ENCODE results near the gene CNPY4. TPM values are rescaled to one million over a fixed set of nuclear protein-coding genes. Genes with fewer than 3 reads are reported as not detected.
A peak's percentile ranks its signal among the peaks of the same experiment; 100 is the strongest.
"Not testable (repeated sequence)": the region's sequence is repeated elsewhere in the genome, so short reads cannot be mapped to it uniquely, and the experiment has no call there.

The CNPY4 gene
- total RNA-seq, 1 experiment from 2014 or later, result 26.6 TPM

GRCh38 chr7:100126931-100127865 is 7.8 kb downstream of the CNPY4 start, which contains the start of gene MBLAC1:
Gene MBLAC1 (plus strand): TSS chr7:100126967. CDS start chr7:100127396, 429 bp downstream.
- DNase-seq, result peak; percentile 81
- no peaks in the 10 kb centered on the region; the same call in 1 of the 2 replicates for H3K36me3 ChIP-seq
- H3K27me3 ChIP-seq, result no peaks in the 10 kb centered on the region
- H3K4me3 ChIP-seq, result peak within 1 kb of the TSS; percentile 84
- no peaks in the 10 kb centered on the region for H3K9me3 ChIP-seq

DNA sequence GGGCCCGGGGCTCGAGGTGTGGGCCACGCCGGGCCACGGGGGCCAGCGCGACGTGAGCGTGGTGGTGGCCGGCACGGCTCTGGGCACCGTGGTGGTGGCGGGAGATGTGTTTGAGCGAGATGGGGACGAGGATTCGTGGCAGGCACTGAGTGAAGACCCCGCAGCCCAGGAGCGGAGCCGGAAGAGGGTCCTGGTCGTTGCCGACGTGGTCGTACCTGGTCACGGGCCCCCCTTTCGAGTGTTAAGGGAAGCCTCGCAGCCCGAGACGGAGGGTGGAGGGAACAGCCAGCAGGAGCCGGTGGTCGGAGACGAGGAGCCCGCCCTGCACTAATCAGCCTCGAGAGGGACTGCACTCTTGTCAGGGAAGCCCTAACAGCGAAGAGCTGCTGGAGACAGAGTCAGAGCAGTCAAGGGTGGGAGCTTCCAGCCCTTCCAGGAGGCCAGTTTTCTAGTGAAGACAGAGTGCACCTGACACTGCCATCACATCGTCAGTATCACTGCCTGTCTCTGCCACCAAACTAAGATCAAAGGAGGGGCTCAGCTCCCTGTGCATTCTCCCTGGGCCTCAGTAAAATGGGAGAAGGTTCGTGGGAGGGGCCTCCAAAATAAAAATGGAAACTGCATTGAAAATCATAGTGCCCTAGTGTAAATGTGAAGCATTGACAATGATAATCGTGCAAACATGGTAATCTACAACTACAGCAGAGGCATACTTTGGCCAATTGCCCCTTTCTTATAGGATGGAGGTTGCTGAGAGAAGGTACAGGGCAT is 8.6 kb downstream of the CNPY4 start:
- no peak for DNase-seq
- H3K4me3 ChIP-seq, result peak overlapping the region; percentile 84
- H3K36me3 ChIP-seq, result no peaks in the 10 kb centered on the region; the same call in 1 of the 2 replicates
- H3K9me3 ChIP-seq, result no peaks in the 10 kb centered on the region
- no peaks in the 10 kb centered on the region for H3K27me3 ChIP-seq

DNA sequence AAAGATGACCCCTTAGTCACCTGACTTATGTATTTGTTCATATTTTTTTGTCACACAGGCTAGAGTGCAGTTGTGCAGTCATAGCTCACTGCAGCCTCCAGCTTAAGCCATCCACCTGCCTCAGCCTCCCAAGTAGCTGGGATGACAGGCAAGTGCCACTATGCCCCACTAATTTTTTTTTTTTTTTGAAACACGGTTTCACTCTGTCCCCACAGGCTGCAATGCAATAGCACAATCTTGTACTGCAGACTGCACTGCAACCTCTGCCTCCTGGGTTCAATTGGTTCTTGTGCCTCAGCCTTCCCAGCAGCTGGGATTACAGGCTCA is 9.2 kb downstream of the CNPY4 start:
- H3K36me3 ChIP-seq, result no peaks in the 10 kb centered on the region; the same call in 1 of the 2 replicates
- no peak for DNase-seq
- no peaks in the 10 kb centered on the region for H3K27me3 ChIP-seq
- H3K9me3 ChIP-seq, result no peaks in the 10 kb centered on the region
- H3K4me3 ChIP-seq, result no peak overlapping the region

DNA sequence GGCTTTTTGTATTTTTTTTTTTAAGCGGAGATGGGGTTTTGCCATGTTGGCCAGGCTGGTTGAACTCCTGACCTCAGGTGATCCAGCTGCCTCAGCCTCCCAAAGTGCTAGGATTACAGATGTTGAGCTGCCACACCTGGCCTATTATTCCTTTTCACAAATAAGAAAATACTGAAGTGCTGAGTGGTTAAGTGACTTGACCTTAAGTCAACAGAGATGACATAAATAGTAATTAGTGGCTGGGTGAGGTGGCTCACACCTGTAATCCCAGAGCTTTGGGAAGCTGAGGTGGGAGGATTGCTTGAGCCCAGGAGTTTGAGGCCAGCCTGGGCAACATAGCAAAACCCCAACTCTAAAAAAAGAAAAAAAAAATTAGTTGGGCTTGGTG is 10.8 kb downstream of the CNPY4 start:
- not testable (repeated sequence) for H3K9me3 ChIP-seq, H3K27me3 ChIP-seq, DNase-seq, H3K4me3 ChIP-seq, H3K36me3 ChIP-seq

DNA sequence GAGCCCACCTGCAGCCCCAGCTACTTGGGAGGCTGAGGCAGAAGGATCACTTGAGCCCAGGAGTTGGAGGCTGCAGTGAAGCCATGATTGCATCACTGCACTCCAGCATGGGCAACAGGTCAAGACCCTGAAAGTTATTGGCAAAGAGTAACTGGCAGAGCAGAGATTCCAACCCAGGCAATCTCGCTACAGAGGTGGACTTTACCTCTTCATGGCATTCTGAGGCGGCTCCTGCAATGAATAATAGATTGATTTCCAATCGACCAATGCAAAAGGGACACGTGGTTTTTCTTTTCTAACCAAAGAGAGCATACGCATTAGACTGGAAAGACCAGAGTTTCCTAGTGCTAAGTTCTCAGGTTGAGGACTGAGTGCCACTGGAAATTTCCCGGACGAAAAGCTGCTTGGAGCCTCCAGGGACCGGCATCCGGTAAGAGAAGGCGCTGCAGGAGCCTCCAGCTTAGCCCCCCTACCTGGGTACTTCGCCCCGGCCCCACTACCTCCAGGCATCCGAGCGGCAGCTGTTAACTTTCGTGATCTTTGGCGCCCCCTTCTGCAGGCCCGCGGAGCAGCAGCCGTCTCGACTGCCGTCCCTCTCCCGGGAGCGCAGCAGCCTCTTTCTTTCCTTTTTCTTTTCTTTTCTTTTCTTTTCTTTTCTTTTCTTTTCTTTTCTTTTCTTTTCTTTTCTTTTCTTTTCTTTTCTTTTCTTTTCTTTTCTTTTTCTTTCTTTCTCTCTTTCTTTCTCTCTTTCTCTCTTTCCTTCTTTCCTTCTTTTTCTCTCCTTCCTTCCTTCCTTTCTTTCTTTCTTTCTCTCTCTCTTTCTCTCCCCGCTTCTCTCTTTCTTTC is 11.4 kb downstream of the CNPY4 start:
- DNase-seq, result peak; percentile 39
- Histone ChIP-seq H3K4me3 (no peak overlapping the region), H3K36me3 (no peaks in the 10 kb centered on the region), H3K27me3 (no peaks in the 10 kb centered on the region), H3K9me3 (no peaks in the 10 kb centered on the region)

- Histone ChIP-seq H3K4me3 (no peak overlapping the region), H3K9me3 (no peaks in the 10 kb centered on the region), H3K36me3 (no peaks in the 10 kb centered on the region), H3K27me3 (no peaks in the 10 kb centered on the region)
- no peak for DNase-seq
Observed at GRCh38 chr7:100132126-100132525, 12.7 kb downstream of the CNPY4 start.

- Histone ChIP-seq H3K4me3 (no peak overlapping the region), H3K27me3 (no peaks in the 10 kb centered on the region), H3K36me3 (no peaks in the 10 kb centered on the region), H3K9me3 (no peaks in the 10 kb centered on the region)
- DNase-seq, result peak; percentile 29
Observed at GRCh38 chr7:100132697-100133151, 13.3 kb downstream of the CNPY4 start.

DNA sequence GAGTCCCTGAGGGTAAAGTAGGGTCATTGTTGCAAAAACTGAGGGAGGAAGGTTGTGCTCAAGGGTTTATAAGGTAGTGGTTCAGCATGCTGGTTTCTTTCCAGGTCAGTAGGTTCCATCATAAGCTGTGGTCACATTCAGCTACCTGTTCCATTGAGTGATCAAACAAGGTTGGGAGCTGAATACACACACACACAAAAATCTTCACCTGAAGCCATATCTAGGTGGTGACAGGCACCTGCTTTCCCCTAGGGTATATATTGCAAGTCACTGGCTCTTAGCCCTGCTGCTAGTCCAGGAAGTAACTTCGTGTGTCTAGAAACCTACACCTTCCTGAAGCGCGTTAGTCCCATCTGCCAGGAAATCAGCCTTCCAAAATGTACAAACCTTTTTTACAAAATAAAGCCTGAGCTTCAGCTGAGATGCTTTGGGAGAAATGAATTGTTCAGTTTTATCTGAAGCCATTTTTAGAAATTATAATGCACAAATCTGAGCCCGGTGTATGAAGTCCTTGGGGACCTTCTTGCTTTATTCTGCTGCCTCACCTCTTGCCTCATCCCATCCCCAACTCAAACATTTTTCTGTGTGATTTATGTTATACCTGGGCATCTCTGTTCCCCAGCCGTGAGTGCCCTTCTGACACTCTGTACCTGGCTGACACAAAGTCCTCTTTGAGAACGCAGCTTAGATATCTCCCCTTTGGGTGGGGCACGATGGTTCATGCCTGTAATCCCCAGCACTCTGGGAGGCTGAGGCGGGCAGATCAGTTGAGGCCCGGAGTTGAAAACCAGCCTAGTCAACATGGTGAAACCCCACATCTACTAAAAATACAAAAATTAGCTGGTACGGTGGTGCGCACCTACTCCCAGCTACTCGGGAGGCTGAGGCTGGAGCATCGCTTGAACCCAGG is 18.7 kb downstream of the CNPY4 start:
- H3K9me3 ChIP-seq, result no peaks in the 10 kb centered on the region
- no peak for DNase-seq
- no peak overlapping the region for H3K4me3 ChIP-seq
- no peaks in the 10 kb centered on the region for H3K36me3 ChIP-seq
- no peaks in the 10 kb centered on the region for H3K27me3 ChIP-seq

- Histone ChIP-seq H3K4me3 (no peak overlapping the region), H3K36me3 (no peaks in the 10 kb centered on the region), H3K27me3 (no peaks in the 10 kb centered on the region), H3K9me3 (no peaks in the 10 kb centered on the region)
- DNase-seq, result no peak
Observed at GRCh38 chr7:100141555-100141949, 22.1 kb downstream of the CNPY4 start.

- Histone ChIP-seq H3K27me3 (no peaks in the 10 kb centered on the region), H3K9me3 (no peaks in the 10 kb centered on the region), H3K36me3 (no peaks in the 10 kb centered on the region), H3K4me3 (no peak overlapping the region)
- DNase-seq, result no peak
Observed at GRCh38 chr7:100142461-100142860, 23.0 kb downstream of the CNPY4 start.

DNA sequence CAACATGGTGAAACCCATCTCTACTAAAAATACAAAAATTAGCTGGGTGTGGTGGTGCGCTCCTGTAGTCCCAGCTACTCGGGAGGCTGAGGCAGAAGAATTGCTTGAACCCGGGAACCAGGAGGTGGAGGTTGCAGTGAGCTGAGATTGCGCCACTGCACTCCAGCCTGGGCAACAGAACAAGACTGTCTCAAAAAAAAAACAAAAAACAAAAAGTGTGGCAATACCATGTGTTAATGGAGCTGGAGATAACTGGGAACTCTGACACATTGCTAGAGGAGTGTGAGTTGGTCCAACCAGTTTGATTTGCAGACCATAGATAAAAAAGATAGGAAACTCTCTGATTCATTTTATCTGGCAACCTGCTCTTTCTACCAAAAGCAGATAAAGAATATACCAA is 26.9 kb downstream of the CNPY4 start:
- DNase-seq, result not testable (repeated sequence)

GRCh38 chr7:100147278-100147677 is 27.8 kb downstream of the CNPY4 start:
- H3K36me3 ChIP-seq, result no peaks in the 10 kb centered on the region
- no peak for DNase-seq
- no peaks in the 10 kb centered on the region for H3K27me3 ChIP-seq
- no peaks in the 10 kb centered on the region for H3K9me3 ChIP-seq
- H3K4me3 ChIP-seq, result no peak overlapping the region

More for the DNA sequence above, 26.9 kb downstream of the CNPY4 start:
- H3K9me3 ChIP-seq, H3K4me3 ChIP-seq, H3K36me3 ChIP-seq, H3K27me3 ChIP-seq: not testable (repeated sequence)

GRCh38 chr7:100148225-100148558 is 28.8 kb downstream of the CNPY4 start:
- H3K4me3 ChIP-seq, result peak overlapping the region; percentile 89

GRCh38 chr7:100148559-100149328 is 29.3 kb downstream of the CNPY4 start, which contains the start of gene LAMTOR4:
Gene LAMTOR4 (plus strand): TSS chr7:100148918. CDS start chr7:100148973, 55 bp downstream.
- Histone ChIP-seq H3K27me3 (no peaks in the 10 kb centered on the region), H3K4me3 (peak within 1 kb of the TSS; percentile 89), H3K36me3 (no peaks in the 10 kb centered on the region), H3K9me3 (no peaks in the 10 kb centered on the region)
- DNase-seq, result peak; percentile 97

More at GRCh38 chr7:100148225-100148558, 28.8 kb downstream of the CNPY4 start:
- DNase-seq, result no peak
- H3K27me3 ChIP-seq, result no peaks in the 10 kb centered on the region
- H3K36me3 ChIP-seq, result no peaks in the 10 kb centered on the region
- no peaks in the 10 kb centered on the region for H3K9me3 ChIP-seq

- Histone ChIP-seq H3K9me3 (no peaks in the 10 kb centered on the region), H3K4me3 (no peak overlapping the region), H3K36me3 (peaks cover 3% of the 10 kb centered on the region), H3K27me3 (no peaks in the 10 kb centered on the region)
- no peak for DNase-seq
Observed at GRCh38 chr7:100152404-100152803, 33.0 kb downstream of the CNPY4 start.

All from MG63 (cell line).